T-helper 2 cell treated with Interferon-gamma antibody and Interleukin-4, amounts not matched to agents 5 μg/mL and 100 μg/mL, for 36 hours (primary cell): ENCODE data around the gene B4GAT1.
A peak's percentile ranks its signal among the peaks of the same experiment; 100 is the strongest.
"Not testable (repeated sequence)": the region's sequence is repeated elsewhere in the genome, so short reads cannot be mapped to it uniquely, and the experiment has no call there.

Experiments
- DNase-seq: peaks from one replicate; pipeline ENCODE4 v3.0.0; 2021; ENCODE audit warnings: low spot score
- H3K27ac Mint-ChIP-seq: one replicate; pipeline ENCODE4 v1.8.0; 2021; ENCODE audit warnings: mild to moderate bottlenecking, mixed read lengths
- H3K27me3 Mint-ChIP-seq: one replicate; pipeline ENCODE4 v1.8.0; 2021; ENCODE audit warnings: low read depth, mixed read lengths
- H3K36me3 Mint-ChIP-seq: one replicate; pipeline ENCODE4 v1.8.0; 2021; ENCODE audit warnings: low read depth, mixed read lengths
- H3K4me1 Mint-ChIP-seq: one replicate; pipeline ENCODE4 v1.8.0; 2021; ENCODE audit warnings: low read depth, mixed read lengths
- H3K4me3 Mint-ChIP-seq: one replicate; pipeline ENCODE4 v1.8.0; 2022; ENCODE audit warnings: mild to moderate bottlenecking, moderate library complexity, mixed read lengths
- H3K9me3 Mint-ChIP-seq: one replicate; pipeline ENCODE4 v1.8.0; 2021; ENCODE audit warnings: mixed read lengths

The B4GAT1 gene

GRCh38 chr11:66315921-66316811, 31.3 kb downstream of the B4GAT1 start:
- no peaks in the 10 kb centered on the region for H3K36me3 Mint-ChIP-seq
- peaks cover 7% of the 10 kb centered on the region for H3K27me3 Mint-ChIP-seq
- peaks cover 8% of the 10 kb centered on the region for H3K9me3 Mint-ChIP-seq
- no peak overlapping the region for H3K4me3 Mint-ChIP-seq
- H3K27ac Mint-ChIP-seq: no peak overlapping the region
- peaks cover 25% of the 10 kb centered on the region for H3K4me1 Mint-ChIP-seq
- DNase-seq: no peak

- H3K36me3 Mint-ChIP-seq: no peaks in the 10 kb centered on the region
- peaks cover 8% of the 10 kb centered on the region for H3K9me3 Mint-ChIP-seq
- no peak overlapping the region for H3K27ac Mint-ChIP-seq
- peaks cover 25% of the 10 kb centered on the region for H3K4me1 Mint-ChIP-seq
- H3K27me3 Mint-ChIP-seq: peaks cover 7% of the 10 kb centered on the region
- H3K4me3 Mint-ChIP-seq: peak overlapping the region; percentile 15
- no peak for DNase-seq
Measured at GRCh38 chr11:66315498-66315885, 31.9 kb downstream of the B4GAT1 start.

- Mint-ChIP-seq H3K9me3 (peaks cover 2% of the 10 kb centered on the region), H3K27ac (no peak overlapping the region), H3K4me3 (no peak overlapping the region), H3K27me3 (peaks cover 1% of the 10 kb centered on the region), H3K36me3 (no peaks in the 10 kb centered on the region), H3K4me1 (peaks cover 25% of the 10 kb centered on the region)
- DNase-seq: no peak
Measured at GRCh38 chr11:66314561-66315497, 32.6 kb downstream of the B4GAT1 start.

- Mint-ChIP-seq H3K27me3 (peaks cover 2% of the 10 kb centered on the region), H3K9me3 (no peaks in the 10 kb centered on the region), H3K36me3 (no peaks in the 10 kb centered on the region), H3K4me3 (peak overlapping the region; percentile 33), H3K4me1 (peaks cover 23% of the 10 kb centered on the region), H3K27ac (peak overlapping the region; percentile 63)
- DNase-seq: no peak
Measured at GRCh38 chr11:66314186-66314501, 33.3 kb downstream of the B4GAT1 start.

GRCh38 chr11:66313321-66314185, 33.9 kb downstream of the B4GAT1 start:
- peak overlapping the region; percentile 86 for H3K4me3 Mint-ChIP-seq
- peaks cover 4% of the 10 kb centered on the region for H3K27me3 Mint-ChIP-seq
- no peaks in the 10 kb centered on the region for H3K36me3 Mint-ChIP-seq
- H3K27ac Mint-ChIP-seq: peak overlapping the region; percentile 98
- H3K9me3 Mint-ChIP-seq: no peaks in the 10 kb centered on the region
- no peak for DNase-seq
- peaks cover 17% of the 10 kb centered on the region for H3K4me1 Mint-ChIP-seq

- Mint-ChIP-seq H3K27ac (peak overlapping the region; percentile 98), H3K4me1 (peaks cover 10% of the 10 kb centered on the region), H3K4me3 (peak overlapping the region; percentile 86), H3K36me3 (no peaks in the 10 kb centered on the region), H3K27me3 (peaks cover 4% of the 10 kb centered on the region), H3K9me3 (no peaks in the 10 kb centered on the region)
- DNase-seq: peak; percentile 92
Measured at GRCh38 chr11:66312549-66313320, 34.7 kb downstream of the B4GAT1 start.

- Mint-ChIP-seq H3K36me3 (no peaks in the 10 kb centered on the region), H3K4me1 (peaks cover 6% of the 10 kb centered on the region), H3K27ac (peak overlapping the region; percentile 98), H3K27me3 (peaks cover 4% of the 10 kb centered on the region), H3K9me3 (no peaks in the 10 kb centered on the region), H3K4me3 (peak overlapping the region; percentile 86)
- DNase-seq: peak; percentile 93
Measured at GRCh38 chr11:66311965-66312548, 35.4 kb downstream of the B4GAT1 start.

GRCh38 chr11:66311470-66311964, 35.9 kb downstream of the B4GAT1 start:
- peak overlapping the region; percentile 98 for H3K27ac Mint-ChIP-seq
- peaks cover 6% of the 10 kb centered on the region for H3K4me1 Mint-ChIP-seq
- no peak for DNase-seq
- no peaks in the 10 kb centered on the region for H3K9me3 Mint-ChIP-seq
- H3K36me3 Mint-ChIP-seq: no peaks in the 10 kb centered on the region
- H3K4me3 Mint-ChIP-seq: peak overlapping the region; percentile 86
- H3K27me3 Mint-ChIP-seq: peaks cover 4% of the 10 kb centered on the region

GRCh38 chr11:66310803-66311440, 36.5 kb downstream of the B4GAT1 start:
- not testable (repeated sequence) for H3K27me3 Mint-ChIP-seq, H3K27ac Mint-ChIP-seq, H3K36me3 Mint-ChIP-seq, H3K4me1 Mint-ChIP-seq, H3K9me3 Mint-ChIP-seq, DNase-seq, H3K4me3 Mint-ChIP-seq

GRCh38 chr11:66310324-66310723, 37.1 kb downstream of the B4GAT1 start:
- no peaks in the 10 kb centered on the region for H3K36me3 Mint-ChIP-seq

GRCh38 chr11:66309475-66309874, 38.0 kb downstream of the B4GAT1 start:
- Mint-ChIP-seq H3K27me3 (peaks cover 3% of the 10 kb centered on the region), H3K4me1 (peaks cover 6% of the 10 kb centered on the region), H3K27ac (no peak overlapping the region), H3K9me3 (no peaks in the 10 kb centered on the region), H3K4me3 (no peak overlapping the region), H3K36me3 (no peaks in the 10 kb centered on the region)
- DNase-seq: no peak

More at GRCh38 chr11:66310324-66310723, 37.1 kb downstream of the B4GAT1 start:
- Mint-ChIP-seq H3K27me3 (peaks cover 3% of the 10 kb centered on the region), H3K27ac (no peak overlapping the region), H3K4me1 (peaks cover 6% of the 10 kb centered on the region), H3K4me3 (no peak overlapping the region), H3K9me3 (no peaks in the 10 kb centered on the region)
- no peak for DNase-seq

GRCh38 chr11:66302656-66303055, 44.8 kb downstream of the B4GAT1 start:
- no peaks in the 10 kb centered on the region for H3K4me1 Mint-ChIP-seq
- no peaks in the 10 kb centered on the region for H3K9me3 Mint-ChIP-seq
- DNase-seq: no peak
- no peak overlapping the region for H3K4me3 Mint-ChIP-seq
- no peak overlapping the region for H3K27ac Mint-ChIP-seq
- no peaks in the 10 kb centered on the region for H3K27me3 Mint-ChIP-seq
- no peaks in the 10 kb centered on the region for H3K36me3 Mint-ChIP-seq
